ENCODE measurements around the gene IMMP1L. TPM values are rescaled to one million over a fixed set of nuclear protein-coding genes. Genes with fewer than 3 reads are reported as not detected.
A peak's percentile ranks its signal among the peaks of the same experiment; 100 is the strongest.

Gene IMMP1L
- total RNA-seq, 1 donor from 2014 or later: 56.7 TPM

DNA sequence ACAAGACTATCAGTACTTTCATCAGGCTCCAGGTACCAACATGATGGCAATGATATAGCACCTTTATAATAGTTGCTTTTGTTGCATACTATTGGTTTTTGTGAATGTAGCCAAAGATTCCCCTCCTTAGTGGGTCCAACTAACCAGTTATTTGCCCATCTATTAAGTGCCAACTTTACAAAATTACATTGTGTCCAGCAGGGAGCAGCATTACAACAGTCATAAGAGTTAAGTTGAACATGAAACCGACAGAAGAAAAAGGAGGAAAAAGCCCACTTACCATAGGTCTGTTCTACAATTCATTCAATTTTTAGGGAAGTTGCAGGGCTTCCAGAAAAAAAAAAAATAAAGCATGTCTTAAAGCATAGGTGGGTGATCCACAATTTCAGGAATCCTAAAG, 21.6 kb downstream of the IMMP1L start:
- Mint-ChIP-seq H3K36me3 (ENCODE audit: insufficient read depth) (peaks cover 10% of the 10 kb centered on the region), H3K27ac (no peak overlapping the region), H3K27me3 (no peaks in the 10 kb centered on the region), H3K9me3 (ENCODE audit: low read depth) (no peaks in the 10 kb centered on the region), H3K4me1 (ENCODE audit: low read depth) (peaks cover 7% of the 10 kb centered on the region), H3K4me3 (ENCODE audit: low read depth) (no peak overlapping the region)
- TF ChIP-seq, protein P1, sequence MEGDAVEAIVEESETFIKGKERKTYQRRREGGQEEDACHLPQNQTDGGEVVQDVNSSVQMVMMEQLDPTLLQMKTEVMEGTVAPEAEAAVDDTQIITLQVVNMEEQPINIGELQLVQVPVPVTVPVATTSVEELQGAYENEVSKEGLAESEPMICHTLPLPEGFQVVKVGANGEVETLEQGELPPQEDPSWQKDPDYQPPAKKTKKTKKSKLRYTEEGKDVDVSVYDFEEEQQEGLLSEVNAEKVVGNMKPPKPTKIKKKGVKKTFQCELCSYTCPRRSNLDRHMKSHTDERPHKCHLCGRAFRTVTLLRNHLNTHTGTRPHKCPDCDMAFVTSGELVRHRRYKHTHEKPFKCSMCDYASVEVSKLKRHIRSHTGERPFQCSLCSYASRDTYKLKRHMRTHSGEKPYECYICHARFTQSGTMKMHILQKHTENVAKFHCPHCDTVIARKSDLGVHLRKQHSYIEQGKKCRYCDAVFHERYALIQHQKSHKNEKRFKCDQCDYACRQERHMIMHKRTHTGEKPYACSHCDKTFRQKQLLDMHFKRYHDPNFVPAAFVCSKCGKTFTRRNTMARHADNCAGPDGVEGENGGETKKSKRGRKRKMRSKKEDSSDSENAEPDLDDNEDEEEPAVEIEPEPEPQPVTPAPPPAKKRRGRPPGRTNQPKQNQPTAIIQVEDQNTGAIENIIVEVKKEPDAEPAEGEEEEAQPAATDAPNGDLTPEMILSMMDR (IDR thresholded peaks at IDR 0.05; ENCODE audit: unreplicated experiment): peak; percentile 37
- DNase-seq (ENCODE audit: low spot score, unreplicated experiment): no peak

DNA sequence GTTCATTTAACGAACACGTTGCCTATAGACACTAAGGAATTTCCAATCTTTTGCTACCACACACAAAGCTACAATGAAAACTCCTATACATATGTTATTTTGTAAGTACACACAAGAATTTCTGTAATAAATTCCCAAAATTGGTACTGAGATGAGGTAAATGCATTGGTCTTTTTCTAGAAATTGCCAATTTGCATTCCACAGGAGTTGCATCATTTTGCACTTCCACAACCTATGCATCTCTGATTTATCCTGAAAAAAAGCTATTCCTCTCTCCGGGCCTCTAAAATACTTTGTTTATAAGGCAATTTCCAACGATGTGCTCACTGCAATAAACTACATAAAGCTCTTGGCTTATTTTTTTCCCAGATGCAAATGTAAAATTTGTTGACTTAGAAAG, 24.9 kb downstream of the IMMP1L start:
- peaks cover 5% of the 10 kb centered on the region for H3K36me3 Mint-ChIP-seq (ENCODE audit: insufficient read depth)
- no peaks in the 10 kb centered on the region for H3K9me3 Mint-ChIP-seq (ENCODE audit: low read depth)
- no peak overlapping the region for H3K27ac Mint-ChIP-seq
- H3K4me3 Mint-ChIP-seq (ENCODE audit: low read depth): no peak overlapping the region
- no peak for DNase-seq (ENCODE audit: low spot score, unreplicated experiment)
- TF ChIP-seq, protein P1 (IDR thresholded peaks at IDR 0.05; ENCODE audit: unreplicated experiment): no peak
- H3K27me3 Mint-ChIP-seq: no peaks in the 10 kb centered on the region
- H3K4me1 Mint-ChIP-seq (ENCODE audit: low read depth): peaks cover 9% of the 10 kb centered on the region

DNA sequence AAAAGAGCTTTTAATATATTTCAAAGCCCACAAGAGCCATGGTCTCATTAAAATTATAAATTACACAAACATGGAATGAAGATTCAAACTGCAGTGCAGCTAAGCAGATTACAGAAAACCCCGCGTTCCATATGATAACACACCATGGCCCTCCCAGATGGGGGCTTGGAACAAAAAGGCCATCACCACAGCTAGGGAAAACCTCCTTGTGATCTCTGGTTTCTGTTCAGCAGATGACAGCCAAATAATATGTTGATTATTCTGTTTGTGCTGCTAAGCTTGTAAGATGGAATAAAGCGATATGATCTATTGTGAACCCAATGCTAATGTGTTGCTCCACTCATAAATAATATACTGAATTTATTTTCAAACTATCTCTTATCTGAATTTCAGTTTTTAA, 28.5 kb downstream of the IMMP1L start:
- Mint-ChIP-seq H3K27me3 (no peaks in the 10 kb centered on the region), H3K4me1 (ENCODE audit: low read depth) (peaks cover 18% of the 10 kb centered on the region), H3K36me3 (ENCODE audit: insufficient read depth) (no peaks in the 10 kb centered on the region), H3K4me3 (ENCODE audit: low read depth) (no peak overlapping the region), H3K27ac (no peak overlapping the region), H3K9me3 (ENCODE audit: low read depth) (no peaks in the 10 kb centered on the region)
- TF ChIP-seq, protein P1 (IDR thresholded peaks at IDR 0.05; ENCODE audit: unreplicated experiment): no peak
- no peak for DNase-seq (ENCODE audit: low spot score, unreplicated experiment)

DNA sequence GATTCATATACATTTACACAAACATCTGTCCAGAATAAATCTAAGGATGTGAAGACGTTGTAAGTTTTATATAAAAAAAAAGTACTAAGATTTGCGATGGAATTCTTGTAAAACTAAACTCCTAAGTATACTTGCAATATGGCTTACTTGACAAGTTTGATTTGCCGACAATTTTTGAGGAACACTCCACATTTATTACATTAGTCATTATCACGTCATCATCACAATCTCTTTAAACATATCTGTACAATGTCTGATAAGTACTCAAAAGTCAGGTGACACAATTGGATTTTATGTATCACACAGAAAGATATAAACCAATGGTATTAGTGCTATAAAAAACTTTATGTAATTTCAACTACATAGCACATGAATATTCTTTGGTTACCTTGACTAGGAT, 30.4 kb downstream of the IMMP1L start:
- TF ChIP-seq, protein P1 (IDR thresholded peaks at IDR 0.05; ENCODE audit: unreplicated experiment): no peak
- no peak overlapping the region for H3K4me3 Mint-ChIP-seq (ENCODE audit: low read depth)
- H3K4me1 Mint-ChIP-seq (ENCODE audit: low read depth): peaks cover 14% of the 10 kb centered on the region
- peaks cover 1% of the 10 kb centered on the region for H3K36me3 Mint-ChIP-seq (ENCODE audit: insufficient read depth)
- H3K27me3 Mint-ChIP-seq: no peaks in the 10 kb centered on the region
- no peaks in the 10 kb centered on the region for H3K9me3 Mint-ChIP-seq (ENCODE audit: low read depth)
- no peak for DNase-seq (ENCODE audit: low spot score, unreplicated experiment)
- no peak overlapping the region for H3K27ac Mint-ChIP-seq

DNA sequence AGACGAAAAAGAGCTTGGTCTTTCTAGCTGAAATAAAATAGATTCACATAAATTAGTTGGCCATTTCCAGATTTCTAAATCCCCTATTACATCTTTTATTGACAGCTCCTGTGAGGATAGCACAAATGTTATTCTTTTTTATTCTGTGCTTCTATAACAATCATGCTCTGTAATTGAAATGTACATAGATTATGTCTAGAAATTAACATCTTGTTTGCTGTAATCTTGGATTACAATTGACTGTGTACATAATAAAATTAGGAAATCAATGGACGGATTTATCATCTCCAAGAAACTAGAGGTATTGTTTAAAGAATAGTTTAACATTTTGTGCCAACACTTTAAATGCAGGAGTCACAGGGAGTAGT, 31.2 kb downstream of the IMMP1L start:
- H3K9me3 Mint-ChIP-seq (ENCODE audit: low read depth): no peaks in the 10 kb centered on the region
- peaks cover 2% of the 10 kb centered on the region for H3K36me3 Mint-ChIP-seq (ENCODE audit: insufficient read depth)
- no peaks in the 10 kb centered on the region for H3K27me3 Mint-ChIP-seq
- no peak overlapping the region for H3K4me3 Mint-ChIP-seq (ENCODE audit: low read depth)
- TF ChIP-seq, protein P1 (IDR thresholded peaks at IDR 0.05; ENCODE audit: unreplicated experiment): no peak
- H3K4me1 Mint-ChIP-seq (ENCODE audit: low read depth): peaks cover 14% of the 10 kb centered on the region
- no peak for DNase-seq (ENCODE audit: low spot score, unreplicated experiment)
- H3K27ac Mint-ChIP-seq: no peak overlapping the region

Data from progenitor cell of endocrine pancreas (in vitro differentiated cells).